Measurements from ENCODE around the gene ARHGEF10L. TPM values are rescaled to one million over a fixed set of nuclear protein-coding genes. Genes with fewer than 3 reads are reported as not detected.

Gene ARHGEF10L
- total and polyA plus RNA-seq, 5 donors from 2014 or later, result not detected

DNA sequence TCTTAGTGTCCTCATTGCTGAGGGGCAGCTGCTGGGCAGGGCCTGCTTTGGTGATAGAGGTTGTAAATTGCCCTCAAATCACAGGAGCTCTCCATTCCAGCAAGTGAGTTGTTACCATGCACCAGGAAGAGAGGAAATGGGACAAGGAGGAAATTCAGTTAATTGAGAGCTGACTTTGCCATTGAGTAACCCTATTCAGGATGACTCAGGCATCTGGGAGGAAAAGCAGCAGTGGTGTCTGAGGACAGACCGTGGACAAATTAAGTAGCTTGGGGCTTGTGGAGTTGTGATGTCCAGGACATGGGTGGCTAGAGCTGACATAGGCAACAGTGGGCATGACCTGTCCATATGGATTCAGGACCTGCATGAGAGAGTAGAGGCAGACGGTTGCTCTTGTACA lies 5.9 kb downstream of the ARHGEF10L start:
- no peak overlapping the region for H3K4me3 Mint-ChIP-seq
- no peak for DNase-seq
- no peaks in the 10 kb centered on the region for H3K27me3 ChIP-seq (ENCODE audit: control insufficient read depth, insufficient read depth, low read length)
- H3K27me3 Mint-ChIP-seq, result peaks cover 37% of the 10 kb centered on the region
- H3K9me3 Mint-ChIP-seq, result no peaks in the 10 kb centered on the region
- no peak overlapping the region for H3K27ac Mint-ChIP-seq
- no peaks in the 10 kb centered on the region for H3K36me3 ChIP-seq (ENCODE audit: control insufficient read depth, insufficient read depth, low read length)
- no peak for ATAC-seq (ENCODE audit: low read depth in 2 of 2)
- H3K4me3 ChIP-seq (ENCODE audit: low read depth, low read length), result no peak overlapping the region
- no peaks in the 10 kb centered on the region for H3K9me3 ChIP-seq (ENCODE audit: control insufficient read depth in 2 of 2, low read length in 2 of 2)
- no peaks in the 10 kb centered on the region for H3K4me1 ChIP-seq (ENCODE audit: control insufficient read depth, insufficient read depth, low read length, poor library complexity, severe bottlenecking)
- H3K4me1 Mint-ChIP-seq, result no peaks in the 10 kb centered on the region
- H3K27ac ChIP-seq (ENCODE audit: insufficient read depth, low read length, poor library complexity, severe bottlenecking), result no peak overlapping the region
- no peaks in the 10 kb centered on the region for H3K36me3 Mint-ChIP-seq

DNA sequence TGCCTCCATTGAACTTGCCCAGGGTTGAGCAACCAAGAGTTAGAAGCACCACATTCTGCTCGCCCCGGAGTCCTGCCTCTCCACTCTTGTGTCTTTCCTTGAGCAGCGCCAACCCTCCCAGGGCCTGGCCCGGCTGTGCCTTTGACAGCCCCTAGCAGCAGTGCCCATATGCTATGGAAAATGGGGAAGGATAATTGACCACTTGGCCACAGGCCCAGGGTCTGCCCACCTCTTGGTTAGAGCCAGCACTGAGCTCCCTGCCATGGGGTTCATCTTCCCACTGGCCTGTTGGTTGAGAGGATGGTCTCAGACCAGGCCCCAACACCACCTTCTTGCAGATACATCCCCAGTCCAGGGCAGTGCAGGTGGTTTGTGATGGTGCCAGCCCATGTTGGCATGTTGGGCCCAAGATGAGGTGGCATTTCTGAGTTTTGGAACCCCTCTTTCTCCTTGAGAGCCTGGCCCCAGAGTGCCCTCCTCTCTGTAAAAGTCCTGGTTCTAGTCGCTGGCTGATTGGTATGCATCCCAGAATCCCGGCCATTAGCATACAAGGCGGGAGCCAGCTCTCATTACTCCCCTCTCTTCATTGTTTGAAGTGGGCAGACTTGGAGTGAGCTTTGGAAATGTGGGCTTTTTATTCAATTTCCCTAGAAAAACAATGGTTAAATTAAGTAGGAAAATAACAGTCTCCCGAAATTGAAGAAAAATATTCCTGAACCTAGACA lies 7.6 kb downstream of the ARHGEF10L start:
- Histone ChIP-seq H3K9me3 (ENCODE audit: control insufficient read depth in 2 of 2, low read length in 2 of 2) (no peaks in the 10 kb centered on the region), H3K4me3 (ENCODE audit: low read depth, low read length) (no peak overlapping the region), H3K27ac (ENCODE audit: insufficient read depth, low read length, poor library complexity, severe bottlenecking) (no peak overlapping the region), H3K36me3 (ENCODE audit: control insufficient read depth, insufficient read depth, low read length) (no peaks in the 10 kb centered on the region), H3K4me1 (ENCODE audit: control insufficient read depth, insufficient read depth, low read length, poor library complexity, severe bottlenecking) (no peaks in the 10 kb centered on the region), H3K27me3 (ENCODE audit: control insufficient read depth, insufficient read depth, low read length) (no peaks in the 10 kb centered on the region)
- no peaks in the 10 kb centered on the region for H3K9me3 Mint-ChIP-seq
- H3K4me3 Mint-ChIP-seq, result no peak overlapping the region
- H3K27me3 Mint-ChIP-seq, result peaks cover 25% of the 10 kb centered on the region
- no peaks in the 10 kb centered on the region for H3K36me3 Mint-ChIP-seq
- no peak overlapping the region for H3K27ac Mint-ChIP-seq
- ATAC-seq (ENCODE audit: low read depth in 2 of 2), result no peak
- H3K4me1 Mint-ChIP-seq, result no peaks in the 10 kb centered on the region
- no peak for DNase-seq

DNA sequence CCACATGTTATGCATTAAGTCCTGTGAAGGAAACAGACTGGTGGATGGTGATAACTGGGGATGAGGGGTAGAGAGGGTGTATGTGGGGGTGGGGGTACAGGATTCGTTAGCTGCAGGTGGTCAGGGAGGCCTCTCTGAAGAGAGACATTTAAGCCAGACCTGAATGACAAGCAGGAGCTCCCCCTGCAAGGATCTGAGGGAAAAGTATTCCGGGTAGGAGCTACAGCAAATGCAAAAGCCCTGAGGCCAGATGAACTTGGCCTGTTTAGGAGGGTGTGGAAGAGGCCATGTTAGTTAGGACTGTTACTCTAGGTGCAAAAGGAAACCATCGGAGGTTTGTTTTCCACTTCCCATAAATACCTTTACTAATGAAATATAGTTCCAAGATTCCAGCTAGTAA lies 9.9 kb downstream of the ARHGEF10L start:
- H3K4me1 Mint-ChIP-seq, result no peaks in the 10 kb centered on the region

DNA sequence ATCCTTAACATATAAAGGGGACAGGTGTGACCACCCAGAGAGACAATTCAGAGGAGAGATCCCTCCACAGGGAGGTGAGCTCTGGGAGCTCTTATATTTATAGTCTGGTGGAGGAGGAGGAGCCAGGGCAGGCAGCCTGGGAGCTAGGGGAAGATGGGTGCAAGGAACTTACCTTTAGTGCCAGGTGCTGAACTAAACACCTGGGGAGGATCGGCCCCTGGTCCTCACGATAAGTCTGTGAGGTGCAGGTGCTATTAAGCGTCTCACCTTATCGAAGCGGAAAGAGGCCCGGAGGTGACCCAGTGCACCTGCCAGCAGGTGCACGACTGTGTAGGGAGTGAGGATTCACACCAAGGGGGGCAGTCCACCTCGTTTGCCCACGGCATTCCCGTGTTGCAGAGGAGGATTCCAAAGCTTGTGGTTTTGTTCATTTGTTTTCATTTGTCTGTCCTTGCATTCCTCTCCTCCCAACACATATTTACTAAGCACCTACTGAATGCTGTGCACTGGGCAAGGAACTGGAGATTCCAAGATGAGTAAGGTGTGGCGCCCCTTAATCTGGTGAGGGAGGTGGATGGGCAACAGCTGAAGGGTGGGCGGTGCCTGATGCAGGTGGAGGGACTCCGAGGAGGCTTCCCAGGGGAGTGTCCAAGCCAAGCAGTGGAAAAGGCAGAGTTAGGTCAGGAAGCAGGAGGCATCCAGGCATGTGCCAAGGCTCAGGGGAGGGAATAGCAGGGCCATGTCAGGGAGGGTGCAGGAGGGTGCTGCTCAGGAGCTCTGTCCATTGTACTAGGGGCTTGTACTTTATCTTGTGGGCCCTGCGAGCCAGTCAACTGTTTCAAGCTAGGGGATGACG lies 11.5 kb downstream of the ARHGEF10L start:
- Mint-ChIP-seq H3K27me3 (peaks cover 18% of the 10 kb centered on the region), H3K27ac (no peak overlapping the region), H3K4me1 (no peaks in the 10 kb centered on the region), H3K4me3 (no peak overlapping the region), H3K9me3 (no peaks in the 10 kb centered on the region), H3K36me3 (no peaks in the 10 kb centered on the region)
- Histone ChIP-seq H3K27ac (ENCODE audit: insufficient read depth, low read length, poor library complexity, severe bottlenecking) (no peak overlapping the region), H3K9me3 (ENCODE audit: control insufficient read depth in 2 of 2, low read length in 2 of 2) (no peaks in the 10 kb centered on the region), H3K36me3 (ENCODE audit: control insufficient read depth, insufficient read depth, low read length) (no peaks in the 10 kb centered on the region), H3K27me3 (ENCODE audit: control insufficient read depth, insufficient read depth, low read length) (no peaks in the 10 kb centered on the region), H3K4me1 (ENCODE audit: control insufficient read depth, insufficient read depth, low read length, poor library complexity, severe bottlenecking) (no peaks in the 10 kb centered on the region), H3K4me3 (ENCODE audit: low read depth, low read length) (no peak overlapping the region)
- ATAC-seq (ENCODE audit: low read depth in 2 of 2) (no peak), DNase-seq (no peak)

More for the DNA sequence above, 9.9 kb downstream of the ARHGEF10L start:
- Histone ChIP-seq H3K4me3 (ENCODE audit: low read depth, low read length) (no peak overlapping the region), H3K9me3 (ENCODE audit: control insufficient read depth in 2 of 2, low read length in 2 of 2) (no peaks in the 10 kb centered on the region), H3K27ac (ENCODE audit: insufficient read depth, low read length, poor library complexity, severe bottlenecking) (no peak overlapping the region), H3K4me1 (ENCODE audit: control insufficient read depth, insufficient read depth, low read length, poor library complexity, severe bottlenecking) (no peaks in the 10 kb centered on the region), H3K27me3 (ENCODE audit: control insufficient read depth, insufficient read depth, low read length) (no peaks in the 10 kb centered on the region), H3K36me3 (ENCODE audit: control insufficient read depth, insufficient read depth, low read length) (no peaks in the 10 kb centered on the region)
- Mint-ChIP-seq H3K4me3 (no peak overlapping the region), H3K9me3 (no peaks in the 10 kb centered on the region), H3K36me3 (no peaks in the 10 kb centered on the region), H3K27ac (peak overlapping the region in 1 of 3 donors; percentile 54), H3K27me3 (peaks cover 21% of the 10 kb centered on the region)
- ATAC-seq (ENCODE audit: low read depth in 2 of 2) (no peak), DNase-seq (no peak)

GRCh38 chr1:17551755-17552234 lies 12.3 kb downstream of the ARHGEF10L start:
- Histone ChIP-seq H3K27ac (ENCODE audit: insufficient read depth, low read length, poor library complexity, severe bottlenecking) (no peak overlapping the region), H3K9me3 (ENCODE audit: control insufficient read depth in 2 of 2, low read length in 2 of 2) (no peaks in the 10 kb centered on the region), H3K4me1 (ENCODE audit: control insufficient read depth, insufficient read depth, low read length, poor library complexity, severe bottlenecking) (no peaks in the 10 kb centered on the region), H3K36me3 (ENCODE audit: control insufficient read depth, insufficient read depth, low read length) (no peaks in the 10 kb centered on the region), H3K4me3 (ENCODE audit: low read depth, low read length) (no peak overlapping the region), H3K27me3 (ENCODE audit: control insufficient read depth, insufficient read depth, low read length) (no peaks in the 10 kb centered on the region)
- H3K4me3 Mint-ChIP-seq, result peak overlapping the region in 1 of 4 donors; percentile 18
- H3K27me3 Mint-ChIP-seq, result peaks cover 18% of the 10 kb centered on the region
- H3K9me3 Mint-ChIP-seq, result no peaks in the 10 kb centered on the region
- ATAC-seq (ENCODE audit: low read depth in 2 of 2) (no peak), DNase-seq (no peak)
- no peaks in the 10 kb centered on the region for H3K4me1 Mint-ChIP-seq
- H3K27ac Mint-ChIP-seq, result no peak overlapping the region
- no peaks in the 10 kb centered on the region for H3K36me3 Mint-ChIP-seq

DNA sequence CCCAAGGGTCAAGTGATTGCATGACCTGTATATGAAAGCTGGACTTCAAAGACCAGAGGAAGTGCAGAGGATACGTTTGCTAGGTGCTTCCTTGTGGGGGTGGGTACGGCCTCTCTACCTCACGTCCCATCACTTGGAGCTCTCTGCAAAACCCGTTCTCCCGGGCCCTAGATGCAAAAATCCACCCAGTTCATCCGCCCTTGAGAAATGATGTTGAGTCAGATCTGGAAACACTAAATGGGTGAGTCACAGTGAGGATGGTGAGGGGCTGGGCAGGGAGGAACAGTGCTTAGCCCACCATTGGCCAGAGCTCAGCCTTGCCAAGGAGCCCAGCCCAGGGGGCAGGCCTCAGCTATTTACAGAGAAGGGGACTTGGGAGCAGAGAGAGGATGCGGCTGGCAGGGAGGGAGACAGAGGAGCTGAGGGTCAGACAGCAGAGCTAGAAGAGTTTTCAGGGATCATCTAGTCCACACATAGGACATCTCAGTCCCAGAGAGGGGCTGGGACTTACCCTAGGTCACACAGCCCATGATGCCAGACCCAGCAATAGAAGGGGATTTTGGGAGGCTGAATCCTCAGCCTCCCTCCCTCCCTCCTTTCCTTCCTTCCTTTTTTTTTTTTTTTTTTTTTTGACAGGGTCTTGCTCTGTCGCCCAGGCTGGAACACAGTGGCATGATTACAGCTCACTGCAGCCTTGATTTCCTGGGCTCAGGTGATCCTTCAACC lies 14.6 kb downstream of the ARHGEF10L start:
- Mint-ChIP-seq H3K4me1 (no peaks in the 10 kb centered on the region), H3K27me3 (peaks cover 13% of the 10 kb centered on the region), H3K27ac (peak overlapping the region in 1 of 3 donors; percentile 62), H3K36me3 (no peaks in the 10 kb centered on the region), H3K9me3 (no peaks in the 10 kb centered on the region), H3K4me3 (no peak overlapping the region)
- no peaks in the 10 kb centered on the region for H3K4me1 ChIP-seq (ENCODE audit: control insufficient read depth, insufficient read depth, low read length, poor library complexity, severe bottlenecking)
- DNase-seq (no peak), ATAC-seq (ENCODE audit: low read depth in 2 of 2) (no peak)
- no peaks in the 10 kb centered on the region for H3K36me3 ChIP-seq (ENCODE audit: control insufficient read depth, insufficient read depth, low read length)
- H3K4me3 ChIP-seq (ENCODE audit: low read depth, low read length), result no peak overlapping the region
- no peak overlapping the region for H3K27ac ChIP-seq (ENCODE audit: insufficient read depth, low read length, poor library complexity, severe bottlenecking)
- H3K9me3 ChIP-seq (ENCODE audit: control insufficient read depth in 2 of 2, low read length in 2 of 2), result no peaks in the 10 kb centered on the region
- H3K27me3 ChIP-seq (ENCODE audit: control insufficient read depth, insufficient read depth, low read length), result no peaks in the 10 kb centered on the region

DNA sequence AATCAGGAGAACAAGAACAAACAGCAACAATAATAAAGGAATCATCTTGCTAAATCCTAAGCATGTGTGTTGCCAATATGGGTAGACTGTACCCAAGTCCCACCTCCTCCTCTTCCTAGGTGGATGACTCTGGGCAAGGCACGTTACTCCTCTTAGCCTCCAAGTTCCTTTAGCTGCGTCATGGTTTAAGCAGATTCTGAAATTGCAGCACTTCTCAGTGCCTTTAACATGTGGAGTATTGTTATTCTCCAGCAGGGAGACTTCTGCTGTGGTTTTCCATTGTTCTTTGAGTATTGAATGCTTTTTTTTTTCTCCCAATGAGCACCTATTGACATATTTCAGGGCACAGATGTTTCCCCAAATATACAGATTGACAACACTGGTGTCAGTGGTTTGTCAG lies 15.5 kb downstream of the ARHGEF10L start:
- H3K4me3 ChIP-seq (ENCODE audit: low read depth, low read length), result no peak overlapping the region
- H3K36me3 Mint-ChIP-seq, result no peaks in the 10 kb centered on the region
- no peaks in the 10 kb centered on the region for H3K9me3 Mint-ChIP-seq
- H3K9me3 ChIP-seq (ENCODE audit: control insufficient read depth in 2 of 2, low read length in 2 of 2), result no peaks in the 10 kb centered on the region
- no peaks in the 10 kb centered on the region for H3K27me3 ChIP-seq (ENCODE audit: control insufficient read depth, insufficient read depth, low read length)
- H3K4me1 Mint-ChIP-seq, result no peaks in the 10 kb centered on the region
- DNase-seq (no peak), ATAC-seq (ENCODE audit: low read depth in 2 of 2) (no peak)
- no peak overlapping the region for H3K27ac Mint-ChIP-seq
- no peaks in the 10 kb centered on the region for H3K36me3 ChIP-seq (ENCODE audit: control insufficient read depth, insufficient read depth, low read length)
- H3K4me3 Mint-ChIP-seq, result no peak overlapping the region
- no peaks in the 10 kb centered on the region for H3K4me1 ChIP-seq (ENCODE audit: control insufficient read depth, insufficient read depth, low read length, poor library complexity, severe bottlenecking)
- H3K27me3 Mint-ChIP-seq, result peaks cover 11% of the 10 kb centered on the region
- H3K27ac ChIP-seq (ENCODE audit: insufficient read depth, low read length, poor library complexity, severe bottlenecking), result no peak overlapping the region

Data from CD4-positive, CD25-positive, alpha-beta regulatory T cell (primary cell).